SK-N-SH treated with all-trans-retinoic acid at 6 μM for 48 hours (cell line): ENCODE data around the gene NEGR1.

Source experiments
- ARNTL ChIP-seq: fragments of 450-650 bp; formaldehyde crosslinking; IDR thresholded peaks from 2 replicates; pipeline ENCODE4 v1.5.0; 2020; ENCODE audit warnings: low read depth, mild to moderate bottlenecking, moderate library complexity, borderline replicate concordance
- ZFP3 ChIP-seq: fragments of 250-450 bp; sonication (Bioruptor Pico); IDR thresholded peaks from 2 replicates; pipeline ENCODE4 v1.5.0; 2020; ENCODE audit warnings: mild to moderate bottlenecking, moderate library complexity

- TF ChIP-seq ZFP3 (no peak), ARNTL (no peak)
Observed at GRCh38 chr1:72122099-72122880, 160.0 kb downstream of the NEGR1 start.
